ENCODE data around the gene ACOT13. TPM values are rescaled to one million over a fixed set of nuclear protein-coding genes. Genes with fewer than 3 reads are reported as not detected.
"Not testable (repeated sequence)": the region's sequence is repeated elsewhere in the genome, so short reads cannot be mapped to it uniquely, and the experiment has no call there.

Gene ACOT13
- total RNA-seq, 4 donors from 2014 or later = 4.8 to 14.7 (median 10.9) TPM

DNA sequence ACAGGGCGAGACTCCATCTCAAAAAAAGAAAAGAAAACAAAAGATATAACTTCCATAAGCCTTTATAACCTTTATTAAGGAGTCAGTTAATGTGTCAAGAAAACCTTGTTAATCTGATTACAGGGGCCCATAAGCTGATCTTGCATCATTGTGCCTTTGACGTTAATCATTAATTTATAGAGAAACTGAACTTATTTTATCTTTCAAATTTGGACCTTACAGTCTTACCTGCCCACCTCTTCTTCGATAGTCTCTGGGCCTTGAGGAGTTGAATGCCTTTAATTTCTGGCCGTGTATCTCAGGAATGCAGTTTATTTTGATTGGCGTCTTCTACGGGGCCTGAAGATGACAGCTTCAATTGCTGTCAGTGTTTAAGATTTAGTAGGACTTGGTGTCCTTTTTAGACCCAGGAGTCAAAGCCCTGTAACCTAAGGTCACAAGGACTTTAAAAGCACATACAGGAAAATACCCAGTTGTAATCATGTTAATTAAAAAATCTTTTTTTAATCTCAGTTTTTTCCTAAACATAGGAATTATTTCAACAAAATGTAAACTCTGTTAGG, 5.8 kb downstream of the ACOT13 start:
- no peaks in the 10 kb centered on the region for H3K27me3 ChIP-seq
- WGBS = 91% methylated on average over 6 of the region's 6 CpGs
- DNase-seq (ENCODE audit: low spot score in 2 of 2) = no peak
- peaks cover 10% of the 10 kb centered on the region for H3K4me1 ChIP-seq
- TF ChIP-seq POLR2AphosphoS5 (IDR thresholded peaks at IDR 0.05) = no peak
- TF ChIP-seq POLR2A (IDR thresholded peaks at IDR 0.05) = no peak
- TF ChIP-seq, protein P1, sequence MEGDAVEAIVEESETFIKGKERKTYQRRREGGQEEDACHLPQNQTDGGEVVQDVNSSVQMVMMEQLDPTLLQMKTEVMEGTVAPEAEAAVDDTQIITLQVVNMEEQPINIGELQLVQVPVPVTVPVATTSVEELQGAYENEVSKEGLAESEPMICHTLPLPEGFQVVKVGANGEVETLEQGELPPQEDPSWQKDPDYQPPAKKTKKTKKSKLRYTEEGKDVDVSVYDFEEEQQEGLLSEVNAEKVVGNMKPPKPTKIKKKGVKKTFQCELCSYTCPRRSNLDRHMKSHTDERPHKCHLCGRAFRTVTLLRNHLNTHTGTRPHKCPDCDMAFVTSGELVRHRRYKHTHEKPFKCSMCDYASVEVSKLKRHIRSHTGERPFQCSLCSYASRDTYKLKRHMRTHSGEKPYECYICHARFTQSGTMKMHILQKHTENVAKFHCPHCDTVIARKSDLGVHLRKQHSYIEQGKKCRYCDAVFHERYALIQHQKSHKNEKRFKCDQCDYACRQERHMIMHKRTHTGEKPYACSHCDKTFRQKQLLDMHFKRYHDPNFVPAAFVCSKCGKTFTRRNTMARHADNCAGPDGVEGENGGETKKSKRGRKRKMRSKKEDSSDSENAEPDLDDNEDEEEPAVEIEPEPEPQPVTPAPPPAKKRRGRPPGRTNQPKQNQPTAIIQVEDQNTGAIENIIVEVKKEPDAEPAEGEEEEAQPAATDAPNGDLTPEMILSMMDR (IDR thresholded peaks at IDR 0.05) = no peak
- no peak for TF ChIP-seq EP300 (IDR thresholded peaks at IDR 0.05)
- no peaks in the 10 kb centered on the region for H3K36me3 ChIP-seq
- no peak overlapping the region for H3K27ac ChIP-seq
- no peak overlapping the region for H3K4me3 ChIP-seq
- H3K9me3 ChIP-seq = no peaks in the 10 kb centered on the region

DNA sequence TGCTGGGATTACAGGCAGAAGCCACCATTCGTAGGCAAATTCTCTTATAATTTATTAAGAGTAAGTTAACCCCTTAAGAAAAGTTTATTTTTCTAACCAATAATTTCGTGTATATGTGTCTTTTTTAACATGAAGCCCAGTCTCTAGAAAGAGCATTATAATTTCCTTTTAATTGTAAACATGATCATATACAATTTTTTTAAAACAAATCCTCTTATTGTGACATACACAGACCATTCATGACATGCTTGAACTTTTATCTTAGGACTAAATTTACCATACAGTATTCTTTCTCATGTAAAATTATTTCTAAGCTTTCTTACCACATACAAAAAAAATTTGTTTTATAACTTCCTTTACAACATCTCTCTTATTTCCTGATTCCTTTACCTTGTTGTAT, 6.7 kb downstream of the ACOT13 start:
- H3K27me3 ChIP-seq = no peaks in the 10 kb centered on the region
- no peak for TF ChIP-seq POLR2A (IDR thresholded peaks at IDR 0.05)
- no peak for TF ChIP-seq POLR2AphosphoS5 (IDR thresholded peaks at IDR 0.05)
- TF ChIP-seq EP300 (IDR thresholded peaks at IDR 0.05) = no peak
- TF ChIP-seq, protein P1 (IDR thresholded peaks at IDR 0.05) = no peak
- no peaks in the 10 kb centered on the region for H3K9me3 ChIP-seq
- H3K4me1 ChIP-seq = peaks cover under 1% of the 10 kb centered on the region
- H3K4me3 ChIP-seq = no peak overlapping the region
- H3K36me3 ChIP-seq = no peaks in the 10 kb centered on the region
- DNase-seq (ENCODE audit: low spot score in 2 of 2) = no peak
- no peak overlapping the region for H3K27ac ChIP-seq
- 74% methylated on average over 2 of the region's 2 CpGs for WGBS

DNA sequence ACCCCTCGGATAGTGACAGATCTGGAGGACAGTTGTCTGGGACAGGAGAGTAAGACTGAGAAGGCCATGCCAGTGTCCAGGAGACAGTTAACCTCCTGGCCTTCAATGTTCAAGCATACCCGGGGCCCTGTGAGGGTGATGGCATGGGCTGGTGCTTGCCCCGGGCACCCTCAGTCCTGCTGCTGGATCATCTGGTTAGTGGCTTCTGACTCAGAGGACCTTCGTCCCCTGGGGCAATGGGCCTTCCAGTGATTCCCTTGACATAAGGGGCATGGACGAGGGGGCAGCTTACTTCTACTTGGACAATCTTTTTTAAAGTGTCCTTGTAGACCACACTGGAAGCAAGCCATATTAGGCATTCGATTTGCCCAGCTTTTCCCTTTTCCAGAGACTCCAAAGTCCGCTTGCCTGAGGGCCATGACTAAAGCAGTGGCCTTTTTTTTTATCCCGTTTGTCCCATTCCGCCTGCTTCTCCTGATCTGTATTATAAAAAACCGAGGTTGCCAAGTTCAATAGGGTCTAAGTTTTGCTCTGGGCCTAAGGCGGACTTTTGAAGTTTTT, 12.0 kb downstream of the ACOT13 start:
- not testable (repeated sequence) for H3K4me1 ChIP-seq; H3K27ac ChIP-seq; H3K36me3 ChIP-seq; DNase-seq (ENCODE audit: low spot score in 2 of 2); H3K9me3 ChIP-seq; H3K27me3 ChIP-seq; H3K4me3 ChIP-seq
- WGBS = 91% methylated on average over 11 of the region's 11 CpGs

DNA sequence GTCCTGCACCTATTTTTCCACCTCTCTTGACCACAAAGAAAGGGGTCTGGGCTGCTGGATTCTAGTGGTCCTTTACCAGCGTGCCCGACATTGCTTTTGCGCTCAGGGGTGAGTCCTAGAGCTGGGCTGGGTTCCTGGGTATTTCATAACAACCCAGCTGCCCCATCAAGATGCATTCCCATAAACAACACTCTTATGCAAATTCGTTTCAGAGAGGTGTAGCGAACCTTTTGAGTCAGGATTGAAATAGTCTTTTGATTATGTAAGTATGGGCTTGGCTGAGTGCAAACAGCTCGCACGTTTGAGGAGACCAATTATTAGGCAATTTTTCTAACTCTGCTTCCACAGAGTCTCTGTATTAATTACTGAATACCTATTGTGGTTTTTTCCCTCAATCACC, 13.7 kb downstream of the ACOT13 start:
- TF ChIP-seq EP300 (IDR thresholded peaks at IDR 0.05) (no peak), POLR2AphosphoS5 (IDR thresholded peaks at IDR 0.05) (no peak), POLR2A (IDR thresholded peaks at IDR 0.05) (no peak)
- TF ChIP-seq, protein P1 (IDR thresholded peaks at IDR 0.05) = no peak
- H3K27ac ChIP-seq = no peak overlapping the region

DNA sequence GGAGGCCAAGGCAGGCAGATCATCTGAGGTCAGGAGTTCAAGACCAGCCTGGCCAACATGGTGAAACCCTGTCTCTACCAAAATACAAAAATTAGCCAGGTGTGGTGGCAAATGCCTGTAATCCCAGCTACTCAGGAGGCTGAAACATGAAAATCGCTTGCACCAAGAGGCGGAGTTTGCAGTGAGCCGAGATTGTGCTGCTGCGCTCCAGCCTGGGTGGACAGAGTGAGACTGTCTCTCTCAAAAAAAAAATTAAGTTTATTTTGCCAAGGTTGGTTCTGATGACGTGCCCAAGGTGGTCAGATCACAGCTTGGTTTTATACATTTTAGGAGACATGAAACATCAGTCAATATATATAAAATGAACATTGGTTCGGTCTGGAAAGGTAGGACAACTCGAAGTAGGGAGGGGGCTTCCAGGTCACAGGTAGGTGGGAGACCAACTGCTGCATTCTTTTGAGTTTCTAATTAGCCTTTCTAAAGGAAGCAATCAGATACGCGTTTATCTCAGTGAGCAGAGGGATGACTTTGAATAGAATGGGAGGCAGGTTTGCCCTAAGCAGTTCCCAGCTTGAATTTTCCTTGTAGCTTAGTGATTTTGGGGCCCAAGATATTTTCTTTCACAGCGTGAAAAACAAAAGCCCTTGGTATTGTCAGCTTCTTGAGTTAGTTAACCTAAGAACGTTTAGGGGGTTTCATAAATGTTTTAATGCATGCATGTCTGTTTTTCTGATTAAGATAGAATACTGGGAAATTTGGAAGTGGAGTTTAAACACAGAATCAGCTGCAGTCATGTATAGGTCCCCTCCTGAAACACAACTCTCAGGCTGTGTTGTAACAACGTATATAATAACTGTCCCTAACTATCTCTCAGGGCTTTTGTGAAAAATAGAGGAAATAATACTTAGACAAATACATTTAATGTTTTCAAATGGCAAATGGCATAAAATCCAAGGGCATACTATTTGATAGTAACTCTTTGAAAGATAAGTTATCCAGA, 16.7 kb downstream of the ACOT13 start:
- no peaks in the 10 kb centered on the region for H3K4me1 ChIP-seq
- H3K36me3 ChIP-seq = no peaks in the 10 kb centered on the region
- 78% methylated on average over 10 of the region's 12 CpGs for WGBS
- no peak for DNase-seq (ENCODE audit: low spot score in 2 of 2)
- no peaks in the 10 kb centered on the region for H3K27me3 ChIP-seq
- no peak overlapping the region for H3K27ac ChIP-seq
- TF ChIP-seq, protein P1 (IDR thresholded peaks at IDR 0.05) = no peak
- TF ChIP-seq POLR2A (IDR thresholded peaks at IDR 0.05) = no peak
- TF ChIP-seq EP300 (IDR thresholded peaks at IDR 0.05) = no peak
- no peak for TF ChIP-seq POLR2AphosphoS5 (IDR thresholded peaks at IDR 0.05)
- H3K9me3 ChIP-seq = no peaks in the 10 kb centered on the region
- no peak overlapping the region for H3K4me3 ChIP-seq

More for the DNA sequence above, 13.7 kb downstream of the ACOT13 start:
- Histone ChIP-seq H3K9me3 (no peaks in the 10 kb centered on the region), H3K27me3 (no peaks in the 10 kb centered on the region), H3K36me3 (no peaks in the 10 kb centered on the region), H3K4me3 (no peak overlapping the region), H3K4me1 (no peaks in the 10 kb centered on the region)
- DNase-seq (ENCODE audit: low spot score in 2 of 2) = no peak
- whole genome bisulfite sequencing = 78% methylated on average over 7 of the region's 7 CpGs
